ENCODE results near the gene SLC16A2.
A peak's percentile ranks its signal among the peaks of the same experiment; 100 is the strongest.

The SLC16A2 gene

GRCh38 chrX:74421036-74421739 is at the start of gene SLC16A2:
Gene SLC16A2 (plus strand): TSS chrX:74421493. CDS start chrX:74421638, 145 bp downstream.
- Histone ChIP-seq H3K27me3 (ENCODE audit: low read depth, low read length) (peaks cover 3% of the 10 kb centered on the region; the same call in 1 of the 2 replicates), H2AFZ (ENCODE audit: low read depth, low read length) (peak within 1 kb of the TSS; percentile 96), H3K79me2 (ENCODE audit: low read length) (no peaks in the 10 kb centered on the region), H3K9me3 (ENCODE audit: insufficient read depth, low read length) (no peaks in the 10 kb centered on the region), H3K4me3 (ENCODE audit: low read length) (peak within 1 kb of the TSS; percentile 96), H4K20me1 (ENCODE audit: insufficient read depth, low read length) (no peaks in the 10 kb centered on the region), H3K4me2 (ENCODE audit: low read length) (peak within 1 kb of the TSS; percentile 100), H3K36me3 (replicated peaks; ENCODE audit: low read depth, low read length) (no peaks in the 10 kb centered on the region), H3K9ac (ENCODE audit: low read length) (peak within 1 kb of the TSS; percentile 63), H3K27ac (ENCODE audit: low read length) (no peak within 1 kb of the TSS), H3K4me1 (ENCODE audit: low read length) (peaks cover 5% of the 10 kb centered on the region; the same call in 1 of the 2 replicates)
- TF ChIP-seq CTCF (IDR thresholded peaks at IDR 0.05; ENCODE audit: low read depth, low read length) (no peak), EZH2phosphoT487 (IDR thresholded peaks at IDR 0.05; ENCODE audit: low read depth) (no peak)

GRCh38 chrX:74372272-74372671 is 49.0 kb upstream of the SLC16A2 start:
- Histone ChIP-seq H3K4me2 (ENCODE audit: low read length) (no peak overlapping the region), H2AFZ (ENCODE audit: low read depth, low read length) (no peak overlapping the region), H3K9me3 (ENCODE audit: insufficient read depth, low read length) (no peaks in the 10 kb centered on the region), H3K4me3 (ENCODE audit: low read length) (no peak overlapping the region), H3K9ac (ENCODE audit: low read length) (no peak overlapping the region), H3K27ac (ENCODE audit: low read length) (no peak overlapping the region), H3K4me1 (ENCODE audit: low read length) (peaks cover 21% of the 10 kb centered on the region), H4K20me1 (ENCODE audit: insufficient read depth, low read length) (no peaks in the 10 kb centered on the region), H3K27me3 (ENCODE audit: low read depth, low read length) (no peaks in the 10 kb centered on the region), H3K79me2 (ENCODE audit: low read length) (no peaks in the 10 kb centered on the region), H3K36me3 (replicated peaks; ENCODE audit: low read depth, low read length) (no peaks in the 10 kb centered on the region)
- TF ChIP-seq CTCF (IDR thresholded peaks at IDR 0.05; ENCODE audit: low read depth, low read length), result no peak
- TF ChIP-seq EZH2phosphoT487 (IDR thresholded peaks at IDR 0.05; ENCODE audit: low read depth), result no peak

- Histone ChIP-seq H3K9me3 (ENCODE audit: insufficient read depth, low read length) (no peaks in the 10 kb centered on the region), H3K27ac (ENCODE audit: low read length) (no peak overlapping the region), H4K20me1 (ENCODE audit: insufficient read depth, low read length) (no peaks in the 10 kb centered on the region), H2AFZ (ENCODE audit: low read depth, low read length) (no peak overlapping the region), H3K79me2 (ENCODE audit: low read length) (no peaks in the 10 kb centered on the region), H3K4me1 (ENCODE audit: low read length) (no peaks in the 10 kb centered on the region), H3K27me3 (ENCODE audit: low read depth, low read length) (no peaks in the 10 kb centered on the region), H3K36me3 (replicated peaks; ENCODE audit: low read depth, low read length) (no peaks in the 10 kb centered on the region), H3K4me2 (ENCODE audit: low read length) (no peak overlapping the region), H3K4me3 (ENCODE audit: low read length) (no peak overlapping the region), H3K9ac (ENCODE audit: low read length) (no peak overlapping the region)
- TF ChIP-seq EZH2phosphoT487 (IDR thresholded peaks at IDR 0.05; ENCODE audit: low read depth), result no peak
- no peak for TF ChIP-seq CTCF (IDR thresholded peaks at IDR 0.05; ENCODE audit: low read depth, low read length)
Measured at GRCh38 chrX:74377282-74377681, 44.0 kb upstream of the SLC16A2 start.

- no peak overlapping the region for H3K4me3 ChIP-seq (ENCODE audit: low read length)
Measured at GRCh38 chrX:74382613-74383012, 38.7 kb upstream of the SLC16A2 start.

More at GRCh38 chrX:74382613-74383012, 38.7 kb upstream of the SLC16A2 start:
- Histone ChIP-seq H2AFZ (ENCODE audit: low read depth, low read length) (no peak overlapping the region), H3K4me2 (ENCODE audit: low read length) (no peak overlapping the region), H3K9me3 (ENCODE audit: insufficient read depth, low read length) (no peaks in the 10 kb centered on the region), H3K27me3 (ENCODE audit: low read depth, low read length) (no peaks in the 10 kb centered on the region), H3K79me2 (ENCODE audit: low read length) (no peaks in the 10 kb centered on the region), H3K4me1 (ENCODE audit: low read length) (peaks cover 2% of the 10 kb centered on the region; the same call in 1 of the 2 replicates), H4K20me1 (ENCODE audit: insufficient read depth, low read length) (no peaks in the 10 kb centered on the region), H3K9ac (ENCODE audit: low read length) (no peak overlapping the region), H3K36me3 (replicated peaks; ENCODE audit: low read depth, low read length) (no peaks in the 10 kb centered on the region), H3K27ac (ENCODE audit: low read length) (no peak overlapping the region)
- TF ChIP-seq EZH2phosphoT487 (IDR thresholded peaks at IDR 0.05; ENCODE audit: low read depth) (no peak), CTCF (IDR thresholded peaks at IDR 0.05; ENCODE audit: low read depth, low read length) (peak; percentile 80)

Measured in OCI-LY3 (cell line).